Inflammatory macrophage treated with lipopolysaccharide for 4 hours (primary cell): ENCODE data around the gene RFX8.
A peak's percentile ranks its signal among the peaks of the same experiment; 100 is the strongest.
"Not testable (repeated sequence)": the region's sequence is repeated elsewhere in the genome, so short reads cannot be mapped to it uniquely, and the experiment has no call there.

Experiments used
- DNase-seq: peaks from one replicate; pipeline ENCODE4 v3.0.0-alpha.2; 2020

The RFX8 gene

DNA sequence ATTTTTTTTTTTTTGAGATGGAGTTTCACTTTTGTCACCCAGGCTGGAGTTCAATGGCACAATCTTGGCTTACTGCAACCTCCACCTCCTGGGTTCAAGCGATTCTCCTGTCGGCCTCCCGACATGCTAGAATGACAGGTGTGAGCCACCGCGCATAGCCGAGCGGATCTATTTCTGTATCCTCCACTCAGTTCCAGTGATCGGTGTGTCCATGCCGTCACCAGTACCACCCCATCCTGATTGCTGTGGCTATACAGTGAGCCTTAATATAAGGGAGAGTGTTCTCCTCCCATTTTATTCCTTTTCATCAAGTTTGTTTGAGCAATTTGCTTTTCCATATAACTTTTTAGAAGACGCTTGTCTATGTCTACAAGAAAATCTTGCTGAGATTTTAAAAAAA is 35.2 kb downstream of the RFX8 start:
- DNase-seq = no peak

- DNase-seq = not testable (repeated sequence)
Observed at GRCh38 chr2:101438555-101438954, 36.4 kb downstream of the RFX8 start.

DNA sequence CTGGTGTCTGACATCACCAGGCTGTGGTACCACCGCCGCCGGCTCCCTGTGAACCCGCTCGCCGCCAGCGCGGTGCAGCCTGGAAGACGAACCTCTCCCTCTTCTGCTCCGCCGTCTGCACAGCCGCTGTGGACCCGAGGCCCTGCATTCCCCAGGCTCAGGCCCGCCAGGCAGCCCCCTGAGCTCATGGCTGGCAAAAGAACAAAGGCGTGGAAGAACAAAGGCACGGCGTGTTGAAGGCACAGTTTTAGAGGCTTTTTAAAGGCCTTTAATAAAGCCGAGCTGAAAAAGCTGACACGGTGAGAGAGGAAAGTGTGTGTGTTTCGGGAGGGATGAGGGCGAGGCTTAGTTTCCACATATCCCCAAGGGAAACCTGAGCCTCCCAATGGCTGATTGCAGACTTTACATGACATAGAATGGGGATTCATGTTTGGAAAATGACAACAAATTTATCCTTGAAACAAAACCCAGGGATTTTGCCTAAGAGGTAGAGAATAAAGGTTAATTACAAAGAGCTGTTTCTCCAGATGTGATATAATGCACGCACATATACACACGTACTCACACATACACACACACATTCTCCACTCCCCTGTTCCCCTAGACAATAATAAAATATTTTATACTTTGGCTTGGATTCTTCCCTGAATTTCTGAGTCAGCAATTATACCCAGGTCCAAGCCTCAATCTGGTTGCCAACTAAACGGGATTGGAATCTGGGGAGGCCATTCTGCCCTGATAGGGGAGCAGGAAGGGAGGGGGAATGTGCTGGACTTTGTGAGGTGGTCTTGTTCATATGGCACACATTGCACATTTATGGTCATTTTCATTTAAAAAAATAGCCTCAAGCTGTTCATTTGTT is 39.7 kb downstream of the RFX8 start:
- DNase-seq = no peak

DNA sequence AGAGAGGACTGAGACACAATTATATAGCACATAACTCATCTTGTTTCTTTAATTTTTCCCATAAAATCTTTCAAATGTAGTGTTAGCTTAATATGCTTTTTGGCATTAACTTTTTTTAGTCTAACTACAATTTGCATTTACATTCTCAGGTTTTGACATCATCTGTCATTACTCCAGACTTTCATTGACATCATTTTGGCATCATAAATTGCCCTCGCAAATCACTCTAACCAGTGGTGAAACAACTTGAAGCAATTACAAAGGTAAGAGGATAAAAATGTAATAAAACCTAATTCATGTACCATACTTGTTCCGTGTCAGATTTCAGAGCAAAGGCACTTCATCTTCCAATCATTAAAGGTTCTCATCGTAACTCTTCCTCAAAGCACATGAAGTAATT is 41.4 kb downstream of the RFX8 start:
- no peak for DNase-seq

GRCh38 chr2:101432411-101433181 is 42.3 kb downstream of the RFX8 start:
- DNase-seq = no peak

DNA sequence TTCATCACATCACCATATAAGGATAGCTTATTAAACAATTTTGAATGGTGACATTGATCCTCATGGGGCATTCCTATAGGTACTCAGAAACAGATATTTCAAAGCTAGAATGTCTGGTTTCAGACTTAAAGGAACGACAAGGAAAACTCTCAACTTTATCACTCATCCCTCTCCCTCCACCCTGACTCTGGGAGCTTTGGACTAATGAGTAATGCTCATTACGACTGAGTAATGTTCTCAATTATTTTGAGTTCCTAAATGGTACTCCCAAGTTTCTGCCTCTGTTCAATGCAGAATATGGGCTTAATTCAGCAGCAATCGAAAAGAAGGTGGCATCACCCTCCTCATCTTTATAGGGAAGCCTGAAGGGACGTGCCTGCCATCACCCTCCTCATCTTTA is 43.4 kb downstream of the RFX8 start:
- no peak for DNase-seq

DNA sequence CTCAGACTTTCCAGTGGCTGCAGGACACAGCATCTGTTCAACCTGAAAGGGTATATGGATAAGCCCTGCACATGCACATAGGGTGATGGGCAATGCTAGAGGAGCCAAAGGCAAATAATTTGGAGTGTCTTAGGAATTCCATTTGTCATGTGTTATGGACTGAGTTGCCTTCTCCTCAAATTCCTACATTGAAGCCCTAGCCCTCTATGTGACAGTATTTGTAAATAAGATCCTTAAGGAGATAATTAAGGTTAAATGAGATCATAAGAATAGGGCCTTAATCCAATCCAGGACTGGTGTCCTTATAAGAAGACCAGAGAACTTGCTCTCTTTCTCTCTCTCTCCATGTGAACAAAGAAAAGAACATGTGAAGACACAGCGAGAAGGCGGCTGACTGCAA is 44.8 kb downstream of the RFX8 start:
- DNase-seq = no peak

DNA sequence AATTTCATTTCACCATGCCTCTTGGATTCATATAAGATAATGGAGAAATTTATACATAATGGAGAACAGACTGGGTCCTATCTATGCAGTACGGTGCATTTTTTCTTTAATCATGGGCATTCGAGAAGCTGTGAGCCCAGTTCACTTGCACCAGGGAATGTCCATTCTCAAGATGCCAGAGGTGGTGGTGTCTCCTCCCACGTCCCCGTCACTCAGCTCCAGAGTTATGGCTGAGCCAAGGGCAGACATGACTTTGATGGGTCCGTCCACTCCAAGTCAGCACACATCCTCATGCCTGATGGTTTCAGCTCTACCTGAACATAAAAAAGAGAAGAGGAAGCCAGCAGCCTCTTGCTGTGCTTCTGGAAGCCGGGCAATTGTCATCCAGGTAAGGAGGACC is 45.5 kb downstream of the RFX8 start:
- DNase-seq = no peak

- no peak for DNase-seq
Observed at GRCh38 chr2:101428422-101429176, 46.3 kb downstream of the RFX8 start.

DNA sequence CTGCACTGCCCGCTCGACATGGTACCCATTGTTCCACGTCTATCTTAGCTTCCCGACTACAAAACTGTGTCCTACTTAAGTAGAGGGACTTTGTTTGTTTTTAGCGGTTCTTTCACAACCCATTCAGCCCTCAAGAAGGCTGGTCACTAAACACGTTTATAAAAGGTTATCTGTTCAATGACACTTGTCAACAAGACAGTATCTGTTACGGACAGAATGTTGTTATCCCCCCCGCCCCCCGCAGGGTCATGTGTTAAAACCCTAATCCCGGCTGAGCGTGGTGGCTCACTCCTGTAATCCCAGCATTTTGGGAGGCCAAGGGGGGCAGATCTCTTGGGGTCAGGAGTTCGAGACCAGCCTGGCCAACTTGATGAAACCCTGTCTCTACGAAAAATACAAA is 47.2 kb downstream of the RFX8 start:
- no peak for DNase-seq

GRCh38 chr2:101427240-101427639 is 47.7 kb downstream of the RFX8 start:
- no peak for DNase-seq

DNA sequence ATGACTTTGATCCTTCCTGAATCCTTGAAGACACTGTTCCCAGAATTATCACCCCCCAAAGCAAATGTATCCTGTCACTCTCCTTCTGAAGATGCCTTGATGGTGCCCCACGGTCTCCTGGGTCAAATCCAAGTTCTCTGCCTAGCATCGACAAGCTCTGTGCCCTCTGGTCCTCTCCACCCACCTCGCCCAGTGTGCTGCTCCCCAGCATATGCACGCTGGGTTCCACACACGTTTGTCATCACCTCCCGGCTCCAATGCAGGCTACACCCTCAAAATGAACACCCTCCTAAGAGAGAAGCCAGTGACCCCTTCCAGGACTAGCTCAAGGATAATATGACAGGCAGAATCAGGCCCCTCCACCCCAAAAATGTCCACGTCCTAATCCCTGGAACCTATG is 48.1 kb downstream of the RFX8 start:
- DNase-seq = no peak

- peak; percentile 58 for DNase-seq
Observed at GRCh38 chr2:101420623-101421022, 54.3 kb downstream of the RFX8 start.

DNA sequence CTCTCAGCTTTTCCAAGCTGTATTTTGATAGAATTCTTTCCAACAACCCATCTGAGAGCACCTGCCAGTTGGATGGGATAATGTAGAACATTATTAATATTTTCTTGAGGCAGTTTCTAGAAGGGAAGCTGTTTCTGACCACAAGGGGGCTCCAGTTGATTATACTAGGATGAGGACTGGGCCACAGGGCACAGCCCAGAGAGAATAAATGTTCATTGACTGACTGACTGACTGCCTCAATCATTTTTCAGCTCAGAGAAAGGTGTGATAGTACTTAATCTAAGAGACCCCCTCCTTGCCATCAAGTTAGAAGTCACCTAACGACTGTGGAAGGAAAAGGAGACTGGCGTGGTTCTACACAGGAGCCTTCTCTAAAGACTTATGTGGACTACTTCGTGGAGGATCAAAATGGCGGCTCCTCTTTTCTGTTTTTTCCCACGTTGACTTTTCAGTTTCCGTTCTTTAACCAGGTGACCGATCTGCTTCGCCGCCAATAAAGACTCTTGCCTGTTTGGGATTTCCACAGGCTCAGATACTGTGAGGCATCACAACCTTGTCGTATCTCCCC is 55.7 kb downstream of the RFX8 start:
- peak; percentile 78 for DNase-seq

DNA sequence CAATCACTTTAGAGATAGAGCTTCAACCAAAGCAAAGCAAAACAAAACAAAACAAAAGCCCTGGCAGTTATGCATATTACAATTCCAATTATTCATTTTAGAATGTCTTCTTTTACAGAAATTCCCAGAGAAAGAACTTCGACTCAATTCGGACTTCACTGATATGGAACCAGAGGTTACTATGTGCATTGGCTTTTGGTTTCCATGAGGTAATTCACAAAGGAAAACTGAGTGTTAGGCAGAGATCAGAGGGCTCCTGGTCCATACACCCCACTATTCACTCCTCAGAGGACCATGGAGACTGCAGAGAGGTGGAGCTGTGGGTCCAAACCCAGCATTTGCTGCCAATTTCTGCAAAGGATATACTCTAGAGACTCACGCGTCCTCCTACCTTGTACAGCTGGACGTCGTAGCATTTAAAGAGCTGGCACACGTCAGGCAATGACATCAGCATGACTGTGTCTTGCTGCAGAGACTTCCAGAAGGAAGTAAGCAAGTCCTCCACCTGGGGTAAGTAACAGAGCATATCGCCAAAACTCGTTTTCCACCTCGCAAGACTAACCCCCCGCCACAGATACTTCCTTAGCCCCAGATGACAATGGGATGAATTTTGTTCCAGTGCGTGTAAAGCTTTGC is 56.3 kb downstream of the RFX8 start:
- no peak for DNase-seq

DNA sequence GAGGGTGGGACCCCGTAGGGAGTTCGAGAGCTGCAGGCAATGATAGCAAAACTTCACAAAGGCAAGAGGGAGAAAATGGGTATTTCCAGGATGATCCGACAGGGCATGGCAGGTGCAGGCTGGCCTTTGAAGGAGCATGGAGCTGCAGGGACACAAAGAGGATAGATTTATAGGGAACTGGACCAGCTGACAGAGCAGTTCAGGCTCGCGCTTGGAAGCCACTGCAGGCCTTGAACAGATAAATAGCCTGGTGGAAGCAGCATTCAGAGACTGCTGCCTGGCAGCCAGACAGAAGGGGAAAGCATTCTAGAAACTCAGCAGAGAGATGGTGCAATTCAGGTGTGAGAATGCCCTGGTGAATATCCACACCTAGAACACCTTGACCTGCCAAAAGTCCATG is 58.3 kb downstream of the RFX8 start:
- DNase-seq = no peak

DNA sequence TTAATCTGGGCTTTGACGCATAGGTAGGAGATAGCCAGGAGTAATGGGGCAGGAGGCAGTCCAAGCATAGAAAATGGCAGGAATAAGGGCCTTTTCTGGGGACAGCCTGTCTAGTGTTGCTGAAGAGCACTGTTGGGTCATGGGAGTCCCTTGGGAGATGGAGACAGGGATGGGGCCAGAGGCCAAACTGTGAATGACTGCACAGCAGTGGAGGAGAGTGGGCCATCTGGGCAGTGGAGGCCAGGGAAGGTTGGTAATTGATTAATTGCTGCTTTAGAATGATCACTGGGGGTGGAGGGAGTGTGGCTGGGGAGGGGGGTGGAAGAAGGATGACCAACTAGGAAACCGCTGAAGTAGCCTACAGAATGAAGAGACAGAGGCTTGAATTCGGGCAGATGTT is 59.0 kb downstream of the RFX8 start:
- DNase-seq = no peak

- peak; percentile 8 for DNase-seq
Observed at GRCh38 chr2:101415220-101415619, 59.7 kb downstream of the RFX8 start.

DNA sequence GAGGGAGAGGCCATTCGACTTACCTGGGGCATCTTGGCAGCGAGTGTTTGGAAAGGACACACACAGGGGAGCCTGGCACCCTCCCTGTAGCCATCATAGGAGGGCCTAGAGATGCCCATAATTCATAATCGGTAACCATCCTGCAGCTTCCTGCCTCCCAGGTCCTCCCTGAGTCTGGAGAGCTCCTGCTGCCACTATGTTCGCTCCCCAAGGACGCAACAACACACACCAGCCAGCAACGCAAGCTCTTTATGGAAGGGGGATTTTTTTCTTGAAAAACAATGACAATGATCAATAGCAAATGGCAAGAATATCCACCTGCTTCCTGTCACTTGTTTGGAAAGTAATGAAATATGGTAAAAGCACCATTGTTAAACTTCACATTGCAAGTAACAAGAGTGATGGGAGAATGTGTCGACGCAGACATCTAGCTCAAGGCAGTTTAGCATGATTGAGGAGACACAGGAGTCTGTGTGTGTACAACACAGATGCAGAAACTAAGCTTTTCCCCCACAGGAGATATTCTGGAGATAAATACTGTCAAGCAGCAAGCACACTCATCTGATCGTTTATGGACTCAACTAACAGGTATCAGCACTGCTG is 62.7 kb downstream of the RFX8 start:
- no peak for DNase-seq

DNA sequence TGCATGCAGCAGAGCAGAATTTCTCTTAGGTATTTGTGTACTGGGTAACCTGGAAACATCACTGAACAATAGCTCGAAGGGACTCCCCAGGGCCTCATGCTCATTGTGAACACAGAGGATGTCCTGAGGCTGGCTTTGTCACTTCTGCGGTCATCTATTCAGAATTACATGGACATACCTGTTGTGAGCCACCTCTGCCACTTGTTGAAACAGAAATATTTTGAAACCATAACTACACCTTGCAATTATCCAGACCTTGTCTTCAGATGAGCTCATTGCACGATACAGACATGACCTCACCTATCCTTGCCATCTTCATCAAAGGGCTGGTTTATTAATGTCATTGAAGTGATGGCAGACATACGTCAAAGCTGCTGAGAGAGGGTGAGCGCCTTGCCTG is 64.2 kb downstream of the RFX8 start:
- no peak for DNase-seq

GRCh38 chr2:101410114-101410513 is 64.8 kb downstream of the RFX8 start:
- DNase-seq = no peak

DNA sequence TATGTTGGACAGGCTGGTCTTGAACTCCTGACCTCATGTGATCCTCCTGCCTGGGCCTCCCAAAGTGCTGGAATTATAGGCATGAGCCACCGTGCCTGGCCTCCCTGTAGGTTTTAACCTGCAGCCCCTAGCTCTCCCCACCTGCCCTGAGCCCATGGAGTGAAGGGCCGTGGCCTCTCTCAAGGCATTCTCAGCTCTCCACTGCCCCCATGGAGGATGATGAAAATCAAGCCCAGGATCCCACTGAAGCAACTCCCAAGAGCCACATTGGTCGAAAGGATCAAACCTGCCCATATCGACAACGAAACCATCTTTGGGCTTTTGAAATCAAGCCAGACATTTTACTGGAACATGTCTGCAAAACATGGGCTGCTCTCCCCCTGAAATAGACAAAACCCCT is 65.2 kb downstream of the RFX8 start:
- DNase-seq = no peak
